WTC11 (cell line): Measurements from ENCODE around the gene QRSL1. TPM values are rescaled to one million over a fixed set of nuclear protein-coding genes. Genes with fewer than 3 reads are reported as not detected.

Source experiments
- ATAC-seq: fragments of 200-7000 bp; cut with Tn5 transposase; 2 replicates; pipeline ENCODE4 v1.10.0; 2021; ENCODE audit warnings: mild to moderate bottlenecking, moderate library complexity
- CTCF ChIA-PET: fragments of 300-600 bp; sonication (Branson Sonifier 250); formaldehyde crosslinking; loops from one replicate; lab custom pipeline; 2021; ENCODE audit warnings: antibody characterized with exemption; lab: Charles Lee
- POLR2A ChIA-PET: fragments of 350-600 bp; sonication (Branson Sonifier 250); formaldehyde crosslinking; loops from one replicate; lab custom pipeline; 2021; ENCODE audit warnings: antibody characterized with exemption; lab: Charles Lee
- DNase-seq: peaks from one replicate; pipeline ENCODE4 v3.0.0; 2021; ENCODE audit warnings: low spot score
- H3K27ac Mint-ChIP-seq: 2 replicates; pipeline ENCODE4 v1.8.0; 2021; ENCODE audit warnings: mixed read lengths
- H3K27me3 Mint-ChIP-seq: 2 replicates; pipeline ENCODE4 v1.8.0; 2021; ENCODE audit warnings: low read depth, mild to moderate bottlenecking, moderate library complexity, mixed read lengths
- H3K36me3 Mint-ChIP-seq: 2 replicates; pipeline ENCODE4 v1.8.0; 2021; ENCODE audit warnings: mixed read lengths
- H3K4me1 Mint-ChIP-seq: 2 replicates; pipeline ENCODE4 v1.8.0; 2022; ENCODE audit warnings: mixed read lengths
- H3K4me3 Mint-ChIP-seq: 2 replicates; pipeline ENCODE4 v1.8.0; 2021; ENCODE audit warnings: mild to moderate bottlenecking, moderate library complexity, mixed read lengths
- H3K9me3 Mint-ChIP-seq: 2 replicates; pipeline ENCODE4 v1.8.0; 2021; ENCODE audit warnings: mixed read lengths
- CREM ChIP-seq: sonication (generic); formaldehyde crosslinking; IDR thresholded peaks from 2 replicates; pipeline ENCODE4 v1.8.1; 2022; ENCODE audit warnings: mild to moderate bottlenecking, missing genetic modification reagents, moderate library complexity
- ELF4 ChIP-seq: sonication (generic); formaldehyde crosslinking; IDR thresholded peaks from 2 replicates; pipeline ENCODE4 v1.8.1; 2022; ENCODE audit warnings: low read depth, mild to moderate bottlenecking, moderate library complexity, missing genetic modification reagents
- EMX1 ChIP-seq: fragments of 250-450 bp; sonication (Bioruptor Pico); IDR thresholded peaks from 2 replicates; pipeline ENCODE4 v1.8.0; 2021; ENCODE audit warnings: mild to moderate bottlenecking
- FOXP1 ChIP-seq: sonication (generic); formaldehyde crosslinking; IDR thresholded peaks from 2 replicates; pipeline ENCODE4 v1.8.0; 2022; ENCODE audit warnings: missing genetic modification reagents, mild to moderate bottlenecking, moderate library complexity, borderline replicate concordance
- GABPB1 ChIP-seq: sonication (generic); formaldehyde crosslinking; IDR thresholded peaks from 2 replicates; pipeline ENCODE4 v1.8.1; 2023; ENCODE audit warnings: mild to moderate bottlenecking, missing genetic modification reagents
- JAZF1 ChIP-seq: fragments of 250-450 bp; sonication (Bioruptor Pico); IDR thresholded peaks from 2 replicates; pipeline ENCODE4 v1.9.0; 2021; ENCODE audit warnings: moderate library complexity, mild to moderate bottlenecking, inconsistent platforms
- NFE2L1 ChIP-seq: sonication (generic); formaldehyde crosslinking; IDR thresholded peaks from 2 replicates; pipeline ENCODE4 v1.8.1; 2023; ENCODE audit warnings: missing genetic modification reagents
- NR1H2 ChIP-seq: sonication (generic); formaldehyde crosslinking; IDR thresholded peaks from 2 replicates; pipeline ENCODE4 v1.9.0; 2021; ENCODE audit warnings: mild to moderate bottlenecking, moderate library complexity, missing genetic modification reagents
- SMAD3 ChIP-seq: sonication (generic); formaldehyde crosslinking; IDR thresholded peaks from 2 replicates; pipeline ENCODE4 v1.8.0; 2022; ENCODE audit warnings: missing genetic modification reagents, mild to moderate bottlenecking, borderline replicate concordance
- SOX15 ChIP-seq: fragments of 250-450 bp; sonication (Bioruptor Pico); IDR thresholded peaks from 2 replicates; pipeline ENCODE4 v1.9.0; 2021; ENCODE audit warnings: mild to moderate bottlenecking
- SP1 ChIP-seq: sonication (generic); formaldehyde crosslinking; conservative IDR thresholded peaks from 2 replicates; pipeline ENCODE4 v1.8.1; 2022; ENCODE audit warnings: missing genetic modification reagents
- TEAD1 ChIP-seq: sonication (generic); formaldehyde crosslinking; IDR thresholded peaks from 2 replicates; pipeline ENCODE4 v1.8.0; 2022; ENCODE audit warnings: mild to moderate bottlenecking, missing genetic modification reagents
- TEAD4 ChIP-seq: sonication (generic); formaldehyde crosslinking; IDR thresholded peaks from 2 replicates; pipeline ENCODE4 v1.8.0; 2022; ENCODE audit warnings: mild to moderate bottlenecking, missing genetic modification reagents
- ZBTB21 ChIP-seq: sonication (generic); formaldehyde crosslinking; IDR thresholded peaks from 2 replicates; pipeline ENCODE4 v1.8.1; 2023; ENCODE audit warnings: mild to moderate bottlenecking, missing genetic modification reagents, borderline replicate concordance
- ZNF219 ChIP-seq: sonication (generic); formaldehyde crosslinking; IDR thresholded peaks from 2 replicates; pipeline ENCODE4 v1.8.0; 2023; ENCODE audit warnings: missing genetic modification reagents, mild to moderate bottlenecking, borderline replicate concordance
- ZNF232 ChIP-seq: sonication (generic); formaldehyde crosslinking; IDR thresholded peaks from 2 replicates; pipeline ENCODE4 v1.8.0; 2022; ENCODE audit warnings: mild to moderate bottlenecking, missing genetic modification reagents
- ZNF416 ChIP-seq: fragments of 250-450 bp; sonication (Bioruptor Pico); IDR thresholded peaks from 2 replicates; pipeline ENCODE4 v1.9.0; 2021; ENCODE audit warnings: mild to moderate bottlenecking, inconsistent platforms
- ZNF423 ChIP-seq: fragments of 250-450 bp; sonication (Bioruptor Pico); IDR thresholded peaks from 2 replicates; pipeline ENCODE4 v2.1.2; 2022; ENCODE audit warnings: mild to moderate bottlenecking, moderate library complexity
- total RNA-seq: library from RNA; stranded (reverse); gene quantifications from 3 replicates; pipeline ENCODE4 v1.2.3, GENCODE V29; 2021
- TF ChIP-seq, protein P1 (sequence below): sonication (generic); formaldehyde crosslinking; IDR thresholded peaks from 2 replicates; pipeline ENCODE4 v1.8.1; 2022; ENCODE audit warnings: low read depth, missing genetic modification reagents, borderline replicate concordance
- TF ChIP-seq, protein P2 (sequence below): sonication (generic); formaldehyde crosslinking; conservative IDR thresholded peaks from 2 replicates; pipeline ENCODE4 v1.8.1; 2022; ENCODE audit warnings: mild to moderate bottlenecking, missing genetic modification reagents
- TF ChIP-seq, protein P3 (sequence below): sonication (generic); formaldehyde crosslinking; IDR thresholded peaks from 2 replicates; pipeline ENCODE4 v1.8.0; 2022; ENCODE audit warnings: mild to moderate bottlenecking, missing genetic modification reagents
- TF ChIP-seq, protein P4 (sequence below): sonication (generic); formaldehyde crosslinking; IDR thresholded peaks from 2 replicates; pipeline ENCODE4 v1.8.0; 2023; ENCODE audit warnings: missing genetic modification reagents, mild to moderate bottlenecking, borderline replicate concordance
- TF ChIP-seq, protein P5 (sequence below): sonication (generic); formaldehyde crosslinking; IDR thresholded peaks from 2 replicates; pipeline ENCODE4 v1.8.1; 2022; ENCODE audit warnings: low read depth, mild to moderate bottlenecking, moderate library complexity, missing genetic modification reagents, borderline replicate concordance

QRSL1 gene
- total RNA-seq, 1 experiment from 2014 or later = 17.7 TPM

DNA sequence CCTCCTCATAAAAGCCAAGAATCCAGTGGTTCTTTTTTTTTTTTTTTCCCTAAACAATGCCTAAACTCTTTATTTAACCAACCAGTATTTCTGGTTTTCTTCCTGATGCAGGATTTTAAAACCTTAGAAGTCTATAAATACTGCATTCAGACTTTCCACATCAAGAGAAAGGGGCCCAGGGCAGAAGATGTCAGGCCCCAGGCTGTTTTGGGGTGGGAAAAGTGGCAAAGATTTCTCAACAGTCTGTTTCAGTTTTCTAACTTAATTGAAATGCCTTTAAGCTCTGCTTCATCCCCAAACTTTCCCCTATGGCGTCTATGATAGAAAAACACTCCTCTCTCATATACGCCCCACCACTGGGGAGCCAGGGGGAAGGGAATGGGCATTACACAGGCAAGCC is 33.1 kb downstream of the QRSL1 start (continued):
- no peak for TF ChIP-seq ZBTB21 (CRISPR knock-in tag)
- no peak for TF ChIP-seq NR1H2
- TF ChIP-seq, protein P1, sequence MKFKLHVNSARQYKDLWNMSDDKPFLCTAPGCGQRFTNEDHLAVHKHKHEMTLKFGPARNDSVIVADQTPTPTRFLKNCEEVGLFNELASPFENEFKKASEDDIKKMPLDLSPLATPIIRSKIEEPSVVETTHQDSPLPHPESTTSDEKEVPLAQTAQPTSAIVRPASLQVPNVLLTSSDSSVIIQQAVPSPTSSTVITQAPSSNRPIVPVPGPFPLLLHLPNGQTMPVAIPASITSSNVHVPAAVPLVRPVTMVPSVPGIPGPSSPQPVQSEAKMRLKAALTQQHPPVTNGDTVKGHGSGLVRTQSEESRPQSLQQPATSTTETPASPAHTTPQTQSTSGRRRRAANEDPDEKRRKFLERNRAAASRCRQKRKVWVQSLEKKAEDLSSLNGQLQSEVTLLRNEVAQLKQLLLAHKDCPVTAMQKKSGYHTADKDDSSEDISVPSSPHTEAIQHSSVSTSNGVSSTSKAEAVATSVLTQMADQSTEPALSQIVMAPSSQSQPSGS = no peak
- TF ChIP-seq, protein P2, sequence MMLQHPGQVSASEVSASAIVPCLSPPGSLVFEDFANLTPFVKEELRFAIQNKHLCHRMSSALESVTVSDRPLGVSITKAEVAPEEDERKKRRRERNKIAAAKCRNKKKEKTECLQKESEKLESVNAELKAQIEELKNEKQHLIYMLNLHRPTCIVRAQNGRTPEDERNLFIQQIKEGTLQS = no peak

DNA sequence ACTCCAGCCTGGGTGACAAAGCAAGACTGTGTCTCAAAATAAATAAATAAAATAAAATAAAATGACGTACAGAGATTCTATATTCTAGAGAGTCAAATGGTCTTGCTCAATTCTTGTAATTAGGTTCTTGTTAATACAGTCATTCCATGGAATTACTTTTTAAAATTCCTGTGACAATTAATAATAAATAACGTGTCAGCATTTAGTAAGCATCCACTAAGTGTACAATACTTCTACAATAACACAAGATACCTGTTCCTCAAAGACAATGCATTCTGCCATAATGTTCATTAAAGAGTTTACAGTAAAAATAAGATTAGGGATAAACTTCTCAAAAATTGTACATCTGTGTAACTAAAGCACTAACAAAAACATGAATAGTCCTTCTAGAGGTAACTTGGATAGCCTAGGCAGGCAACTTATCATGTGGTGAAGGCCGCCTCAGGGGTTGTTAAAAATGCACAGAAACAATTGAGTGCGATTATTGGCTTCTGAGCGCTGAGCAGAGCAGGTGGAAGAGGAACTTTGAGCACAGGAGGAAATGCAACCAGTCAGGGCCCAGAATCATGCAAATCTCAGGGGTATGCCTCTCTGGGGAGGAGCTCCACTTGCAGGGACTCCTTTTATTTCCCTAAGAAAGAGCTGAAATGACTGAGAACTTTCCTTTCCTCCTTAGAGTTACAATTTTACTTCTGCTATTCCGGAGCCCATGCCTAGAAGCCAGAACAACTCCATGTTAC is 37.1 kb downstream of the QRSL1 start:
- ChIA-PET CTCF (interaction anchor here (0.6 to 1.4 kb wide), 6 partner anchors 15 to 331 kb away, joined by 3 to 5 read pairs (median 4); no protein-coding TSS in a partner anchor), POLR2A (interaction anchor here (0.7 kb wide), 1 partner anchor 168 kb away, joined by 3 read pairs; no protein-coding TSS in a partner anchor)
- H3K4me3 Mint-ChIP-seq = peak overlapping the region; percentile 24
- H3K36me3 Mint-ChIP-seq = peaks cover 36% of the 10 kb centered on the region
- peaks cover 4% of the 10 kb centered on the region; the same call in 1 of the 2 replicates for H3K9me3 Mint-ChIP-seq
- H3K4me1 Mint-ChIP-seq = peaks cover 42% of the 10 kb centered on the region
- peak; percentile 26 for DNase-seq
- H3K27me3 Mint-ChIP-seq = no peaks in the 10 kb centered on the region
- TF ChIP-seq, protein P3, sequence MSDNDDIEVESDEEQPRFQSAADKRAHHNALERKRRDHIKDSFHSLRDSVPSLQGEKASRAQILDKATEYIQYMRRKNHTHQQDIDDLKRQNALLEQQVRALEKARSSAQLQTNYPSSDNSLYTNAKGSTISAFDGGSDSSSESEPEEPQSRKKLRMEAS = 0 out of 2 replicates have a peak, but pooled peaks have one; percentile 17
- TF ChIP-seq TEAD1 (peak; percentile 63; the same call in 1 of the 2 replicates), NFE2L1 (0 out of 2 replicates have a peak, but pooled peaks have one; percentile 47), SP1 (CRISPR knock-in tag) (0 out of 2 replicates have a peak, but pooled peaks have one; percentile 22), JAZF1 (CRISPR knock-in tag) (no peak), SMAD3 (CRISPR knock-in tag) (peak; percentile 38; the same call in 1 of the 2 replicates), CREM (CRISPR knock-in tag) (peak; percentile 45; the same call in 1 of the 2 replicates), ZNF219 (CRISPR knock-in tag) (no peak), GABPB1 (CRISPR knock-in tag) (no peak)
- TF ChIP-seq, all 79 proteins: peak for 6
- H3K27ac Mint-ChIP-seq = peak overlapping the region; percentile 98
- peak; percentile 98 for ATAC-seq

DNA sequence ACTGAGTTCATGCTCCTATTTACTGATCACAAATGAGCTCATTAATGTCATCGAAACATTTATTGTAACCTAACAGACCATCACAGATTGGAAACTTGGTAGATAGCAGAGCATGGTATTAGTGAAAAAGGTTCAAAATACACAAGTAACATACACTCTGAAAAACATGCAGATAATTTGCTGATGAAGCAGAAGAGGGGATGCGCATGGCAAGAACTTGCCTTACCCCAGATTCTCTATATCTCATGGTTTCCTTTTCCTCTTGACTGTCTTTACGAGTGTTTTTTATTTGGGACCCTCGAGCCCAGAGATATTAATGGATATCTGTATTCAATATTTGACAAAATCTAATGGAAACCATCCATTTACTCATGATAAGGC is 37.6 kb downstream of the QRSL1 start:
- POLR2A ChIA-PET = interaction anchor here (0.7 kb wide), 1 partner anchor 168 kb away, joined by 3 read pairs; no protein-coding TSS in a partner anchor
- peak overlapping the region; percentile 98 for H3K27ac Mint-ChIP-seq
- TF ChIP-seq ZNF423 (CRISPR knock-in tag) = no peak
- no peak for TF ChIP-seq ELF4
- TF ChIP-seq, protein P4, sequence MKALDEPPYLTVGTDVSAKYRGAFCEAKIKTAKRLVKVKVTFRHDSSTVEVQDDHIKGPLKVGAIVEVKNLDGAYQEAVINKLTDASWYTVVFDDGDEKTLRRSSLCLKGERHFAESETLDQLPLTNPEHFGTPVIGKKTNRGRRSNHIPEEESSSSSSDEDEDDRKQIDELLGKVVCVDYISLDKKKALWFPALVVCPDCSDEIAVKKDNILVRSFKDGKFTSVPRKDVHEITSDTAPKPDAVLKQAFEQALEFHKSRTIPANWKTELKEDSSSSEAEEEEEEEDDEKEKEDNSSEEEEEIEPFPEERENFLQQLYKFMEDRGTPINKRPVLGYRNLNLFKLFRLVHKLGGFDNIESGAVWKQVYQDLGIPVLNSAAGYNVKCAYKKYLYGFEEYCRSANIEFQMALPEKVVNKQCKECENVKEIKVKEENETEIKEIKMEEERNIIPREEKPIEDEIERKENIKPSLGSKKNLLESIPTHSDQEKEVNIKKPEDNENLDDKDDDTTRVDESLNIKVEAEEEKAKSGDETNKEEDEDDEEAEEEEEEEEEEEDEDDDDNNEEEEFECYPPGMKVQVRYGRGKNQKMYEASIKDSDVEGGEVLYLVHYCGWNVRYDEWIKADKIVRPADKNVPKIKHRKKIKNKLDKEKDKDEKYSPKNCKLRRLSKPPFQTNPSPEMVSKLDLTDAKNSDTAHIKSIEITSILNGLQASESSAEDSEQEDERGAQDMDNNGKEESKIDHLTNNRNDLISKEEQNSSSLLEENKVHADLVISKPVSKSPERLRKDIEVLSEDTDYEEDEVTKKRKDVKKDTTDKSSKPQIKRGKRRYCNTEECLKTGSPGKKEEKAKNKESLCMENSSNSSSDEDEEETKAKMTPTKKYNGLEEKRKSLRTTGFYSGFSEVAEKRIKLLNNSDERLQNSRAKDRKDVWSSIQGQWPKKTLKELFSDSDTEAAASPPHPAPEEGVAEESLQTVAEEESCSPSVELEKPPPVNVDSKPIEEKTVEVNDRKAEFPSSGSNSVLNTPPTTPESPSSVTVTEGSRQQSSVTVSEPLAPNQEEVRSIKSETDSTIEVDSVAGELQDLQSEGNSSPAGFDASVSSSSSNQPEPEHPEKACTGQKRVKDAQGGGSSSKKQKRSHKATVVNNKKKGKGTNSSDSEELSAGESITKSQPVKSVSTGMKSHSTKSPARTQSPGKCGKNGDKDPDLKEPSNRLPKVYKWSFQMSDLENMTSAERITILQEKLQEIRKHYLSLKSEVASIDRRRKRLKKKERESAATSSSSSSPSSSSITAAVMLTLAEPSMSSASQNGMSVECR = no peak
- no peak for TF ChIP-seq FOXP1 (CRISPR knock-in tag)
- TF ChIP-seq ZNF416 (CRISPR knock-in tag) = no peak
- TF ChIP-seq, protein P3 = no peak
- TF ChIP-seq, protein P5, sequence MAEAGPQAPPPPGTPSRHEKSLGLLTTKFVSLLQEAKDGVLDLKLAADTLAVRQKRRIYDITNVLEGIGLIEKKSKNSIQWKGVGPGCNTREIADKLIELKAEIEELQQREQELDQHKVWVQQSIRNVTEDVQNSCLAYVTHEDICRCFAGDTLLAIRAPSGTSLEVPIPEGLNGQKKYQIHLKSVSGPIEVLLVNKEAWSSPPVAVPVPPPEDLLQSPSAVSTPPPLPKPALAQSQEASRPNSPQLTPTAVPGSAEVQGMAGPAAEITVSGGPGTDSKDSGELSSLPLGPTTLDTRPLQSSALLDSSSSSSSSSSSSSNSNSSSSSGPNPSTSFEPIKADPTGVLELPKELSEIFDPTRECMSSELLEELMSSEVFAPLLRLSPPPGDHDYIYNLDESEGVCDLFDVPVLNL (CRISPR knock-in tag) = no peak
- no peak for TF ChIP-seq ZNF232
- no peak for TF ChIP-seq EMX1 (CRISPR knock-in tag)
- TF ChIP-seq SOX15 = no peak
- no peak for TF ChIP-seq TEAD4 (CRISPR knock-in tag)

More for the DNA sequence above, 37.6 kb downstream of the QRSL1 start:
- Mint-ChIP-seq H3K4me3 (peak overlapping the region; percentile 24), H3K36me3 (peaks cover 34% of the 10 kb centered on the region), H3K27me3 (no peaks in the 10 kb centered on the region), H3K9me3 (peaks cover 4% of the 10 kb centered on the region; the same call in 1 of the 2 replicates), H3K4me1 (peaks cover 46% of the 10 kb centered on the region)
- DNase-seq (no peak), ATAC-seq (no peak)
- CTCF ChIA-PET = interaction anchor here (0.6 to 1.4 kb wide), 6 partner anchors 14 to 330 kb away, joined by 3 to 5 read pairs (median 4); no protein-coding TSS in a partner anchor
